ENCODE measurements around the gene VPS37C.
"Not testable (repeated sequence)": the region's sequence is repeated elsewhere in the genome, so short reads cannot be mapped to it uniquely, and the experiment has no call there.

VPS37C gene

DNA sequence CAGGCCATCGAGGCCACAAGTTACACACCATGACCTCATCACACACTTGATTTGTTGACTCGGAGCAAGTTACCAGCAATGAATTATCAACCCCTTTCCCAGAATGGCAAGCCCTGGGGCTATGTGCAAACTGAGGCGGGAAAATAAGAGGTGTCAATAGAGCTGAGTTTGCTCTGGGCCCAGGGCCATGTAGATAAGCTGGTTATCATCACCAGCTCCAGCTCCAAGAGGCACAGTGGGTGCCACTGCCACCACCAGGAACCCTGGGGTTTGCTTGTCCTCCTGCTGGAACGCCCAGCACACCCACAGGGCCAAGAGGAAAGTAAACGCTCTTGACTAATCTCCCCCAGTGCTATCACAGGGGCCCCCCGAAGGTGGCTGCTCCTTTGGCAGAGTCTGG lies 13.0 kb upstream of the VPS37C start:
- DNase-seq: no peak

DNA sequence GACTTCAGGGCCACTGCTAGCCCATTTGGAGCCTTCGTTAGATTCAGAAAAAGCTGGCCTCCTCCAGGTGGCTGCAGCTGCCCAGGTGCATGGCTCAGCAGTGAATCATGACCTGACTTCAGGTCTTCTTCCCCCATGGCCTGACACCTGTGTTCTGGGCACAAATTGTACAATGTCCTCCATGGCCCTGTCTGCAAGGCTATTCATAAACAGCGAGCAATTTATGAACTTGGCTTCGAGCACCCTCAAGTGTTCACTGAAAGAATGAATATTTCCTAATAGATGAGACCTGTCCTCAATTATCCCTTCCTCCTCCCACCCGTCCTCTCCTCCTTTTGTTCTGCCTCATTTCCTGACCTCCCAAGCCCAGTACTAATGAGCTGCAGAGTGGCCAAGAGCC lies 12.2 kb upstream of the VPS37C start:
- no peak for DNase-seq

DNA sequence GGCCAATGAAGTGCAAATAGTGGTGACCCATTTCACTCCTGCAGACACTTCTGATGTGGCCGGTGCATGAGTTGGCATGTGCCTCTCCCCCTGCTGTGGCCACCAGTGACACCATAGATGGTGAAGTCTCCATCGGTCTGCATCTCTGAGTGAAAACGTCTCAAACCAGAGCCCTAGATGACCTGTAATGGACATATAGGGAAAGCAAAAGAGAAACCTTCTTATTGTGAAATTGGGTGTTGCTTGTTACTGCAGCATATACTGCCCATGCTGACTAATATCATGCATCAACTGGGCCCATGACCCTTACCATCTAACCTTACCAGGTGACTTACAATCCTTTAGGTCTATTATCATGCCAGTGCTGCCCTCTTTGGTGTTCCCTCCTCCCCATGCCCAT lies 11.7 kb upstream of the VPS37C start:
- DNase-seq: no peak

DNA sequence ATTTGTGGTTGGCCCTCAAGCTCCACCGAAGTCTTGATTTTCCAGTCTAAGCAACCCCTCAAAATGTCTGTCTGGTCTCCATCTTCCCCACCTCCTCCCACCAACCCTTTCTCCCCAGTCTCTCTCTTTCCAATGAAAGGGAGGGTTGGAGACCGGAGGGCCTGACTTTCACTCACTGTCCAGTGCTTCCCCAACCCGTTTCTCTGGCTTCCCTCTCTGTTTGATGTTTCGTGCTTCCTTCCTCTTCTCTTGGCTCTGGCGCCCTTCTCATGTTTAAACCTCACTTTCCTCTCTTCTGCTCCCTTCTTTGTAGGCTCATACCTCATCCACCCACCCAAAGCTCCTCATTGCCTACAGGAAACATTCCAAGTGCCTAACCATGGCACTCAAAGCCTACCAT lies 11.1 kb upstream of the VPS37C start:
- no peak for DNase-seq

DNA sequence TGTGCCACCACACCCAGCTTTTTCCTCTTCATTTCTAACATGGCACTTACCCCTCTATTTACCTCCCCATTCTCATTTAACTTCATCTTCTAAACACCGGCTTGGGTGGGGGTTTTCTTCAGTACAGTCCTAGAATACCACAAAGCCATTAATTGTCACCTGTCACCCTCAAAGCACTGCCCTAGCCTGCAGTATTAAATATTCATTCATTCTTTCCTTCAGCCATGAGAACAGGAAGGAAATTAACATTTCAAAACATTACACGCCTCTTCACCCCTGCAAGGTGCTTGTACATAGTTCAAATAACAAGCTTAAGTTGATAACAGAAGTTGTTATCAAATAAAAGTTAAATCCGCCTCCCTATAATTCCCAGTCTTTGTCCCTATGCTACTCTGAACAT lies 10.7 kb upstream of the VPS37C start:
- no peak for DNase-seq

DNA sequence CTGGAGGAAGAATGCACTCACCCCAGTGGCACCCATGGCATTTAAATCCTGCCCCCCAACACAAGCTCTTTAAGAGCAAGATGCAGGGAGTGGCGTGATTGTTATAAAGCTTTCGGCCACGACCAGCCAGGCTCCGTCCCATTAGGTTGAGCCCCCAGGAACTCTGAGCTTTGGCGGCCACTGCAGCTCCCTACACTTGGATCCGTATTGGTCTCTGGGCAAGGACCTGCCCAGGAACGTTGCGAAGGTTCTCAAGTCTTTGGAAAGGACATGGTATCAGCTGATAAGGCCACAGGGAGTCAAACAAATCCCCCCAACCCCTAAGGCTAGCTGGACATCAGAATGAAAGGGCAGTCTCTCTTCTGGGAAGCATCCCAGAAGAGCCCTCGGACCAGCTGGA lies 9.3 kb upstream of the VPS37C start:
- no peak for DNase-seq

DNA sequence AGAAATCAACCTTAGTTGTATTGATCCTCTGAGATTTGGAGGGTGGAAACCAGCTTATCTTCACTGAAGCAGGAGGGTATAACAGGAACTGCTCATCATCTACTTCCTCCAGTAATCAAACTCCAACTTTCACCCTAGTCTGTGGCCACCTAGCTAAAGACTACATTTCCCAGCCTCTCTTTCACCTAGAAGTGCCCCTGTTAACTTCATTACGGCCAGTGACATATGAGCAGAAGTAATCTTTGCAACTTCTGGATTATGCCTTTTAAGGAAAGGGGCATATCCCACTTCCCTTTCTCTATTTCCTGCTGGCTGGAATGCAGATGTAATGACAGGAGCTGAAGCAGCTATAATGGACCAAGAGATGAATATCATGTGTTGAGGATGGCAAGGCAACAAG lies 7.6 kb upstream of the VPS37C start:
- DNase-seq: no peak

DNA sequence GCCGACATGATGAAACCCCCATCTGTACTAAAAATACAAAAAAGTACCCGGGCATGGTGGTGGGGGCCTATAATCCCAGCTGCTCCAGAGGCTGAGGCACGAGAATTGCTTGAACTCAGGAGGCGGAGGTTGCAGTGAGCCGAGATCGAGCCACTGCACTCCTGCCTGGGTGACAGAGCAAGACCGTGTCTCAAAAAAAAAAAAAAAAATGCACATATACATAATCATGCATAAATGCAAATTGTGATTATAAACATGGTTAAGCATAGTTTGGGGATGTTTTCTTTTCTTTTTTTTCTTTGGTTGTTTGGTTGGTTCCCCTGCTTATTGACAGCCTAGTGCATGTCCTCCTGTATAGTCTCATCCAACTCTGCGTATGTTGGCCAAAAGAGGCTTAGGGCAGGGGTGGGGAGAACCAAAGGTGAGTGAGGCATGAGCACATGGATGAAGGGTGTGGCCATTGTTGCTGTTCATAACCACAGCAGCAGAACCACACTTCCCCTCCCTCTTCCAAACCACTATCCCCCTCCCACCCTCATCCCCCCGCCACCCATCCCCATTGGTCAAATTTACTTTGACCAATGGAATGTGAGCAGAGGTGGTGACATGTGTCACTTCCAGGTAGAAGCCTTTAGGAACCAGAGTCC lies 6.9 kb upstream of the VPS37C start:
- no peak for DNase-seq

DNA sequence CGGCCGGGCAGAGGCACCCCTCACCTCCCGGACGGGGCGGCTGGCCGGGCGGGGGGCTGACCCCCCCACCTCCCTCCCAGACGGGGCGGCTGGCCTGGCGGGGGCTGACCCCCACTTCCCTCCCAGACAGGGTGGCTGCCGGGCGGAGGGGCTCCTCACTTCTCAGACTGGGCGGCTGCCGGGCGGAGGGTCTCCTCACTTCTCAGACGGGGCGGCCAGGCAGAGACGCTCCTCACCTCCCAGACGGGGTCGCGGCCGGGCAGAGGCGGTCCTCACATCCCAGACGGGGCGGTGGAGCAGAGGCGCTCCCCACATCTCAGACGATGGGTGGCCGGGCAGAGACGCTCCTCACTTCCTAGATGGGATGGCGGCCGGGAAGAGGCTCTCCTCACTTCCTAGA lies 5.1 kb upstream of the VPS37C start:
- not testable (repeated sequence) for DNase-seq

DNA sequence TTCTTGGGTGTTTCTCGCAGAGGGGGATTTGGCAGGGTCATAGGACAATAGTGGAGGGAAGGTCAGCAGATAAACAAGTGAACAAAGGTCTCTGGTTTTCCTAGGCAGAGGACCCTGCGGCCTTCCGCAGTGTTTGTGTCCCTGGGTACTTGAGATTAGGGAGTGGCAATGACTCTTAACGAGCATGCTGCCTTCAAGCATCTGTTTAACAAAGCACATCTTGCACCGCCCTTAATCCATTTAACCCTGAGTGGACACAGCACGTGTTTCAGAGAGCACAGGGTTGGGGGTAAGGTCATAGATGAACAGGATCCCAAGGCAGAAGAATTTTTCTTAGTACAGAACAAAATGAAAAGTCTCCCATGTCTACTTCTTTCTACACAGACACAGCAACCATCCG lies 4.6 kb upstream of the VPS37C start:
- DNase-seq: not testable (repeated sequence)

DNA sequence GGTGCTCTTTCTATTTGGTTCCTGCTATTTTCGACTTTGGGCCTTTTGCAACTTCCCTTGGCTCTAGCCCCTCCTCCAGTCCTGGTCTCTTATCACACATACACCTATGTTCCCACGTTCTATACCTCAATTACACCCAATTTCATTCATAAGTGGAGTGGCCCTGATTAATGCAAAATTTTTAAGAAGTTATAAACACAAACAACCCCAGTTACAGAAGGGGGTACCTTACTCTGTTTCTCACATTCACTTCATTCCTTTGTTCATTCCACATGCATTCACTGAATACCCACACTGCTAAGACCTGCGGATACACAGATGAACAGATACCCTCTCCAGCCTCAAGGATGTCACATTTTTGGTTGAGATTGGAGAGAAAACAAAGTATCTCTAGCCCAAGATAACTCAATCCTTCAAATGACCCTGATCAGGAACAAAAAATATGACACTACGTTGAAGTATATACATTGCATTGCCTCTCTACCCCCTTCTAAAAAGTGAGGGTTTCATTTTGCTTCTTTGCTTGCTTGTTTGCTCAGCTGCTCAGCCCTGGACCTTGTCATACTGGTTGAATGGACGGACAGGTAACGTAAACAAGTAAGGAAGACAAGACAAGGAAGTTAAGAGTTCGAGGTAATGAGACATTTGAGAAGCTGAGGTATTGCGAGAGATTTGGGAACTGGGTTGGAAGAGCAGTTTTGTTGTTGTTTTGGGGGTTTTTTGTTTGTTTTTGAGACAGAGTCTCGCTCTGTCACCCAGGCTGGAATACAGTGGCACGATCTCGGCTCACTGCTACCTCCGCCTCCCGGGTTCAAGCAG lies 3.6 kb upstream of the VPS37C start:
- DNase-seq: peak in 1 of 5 experiments; percentile 7

DNA sequence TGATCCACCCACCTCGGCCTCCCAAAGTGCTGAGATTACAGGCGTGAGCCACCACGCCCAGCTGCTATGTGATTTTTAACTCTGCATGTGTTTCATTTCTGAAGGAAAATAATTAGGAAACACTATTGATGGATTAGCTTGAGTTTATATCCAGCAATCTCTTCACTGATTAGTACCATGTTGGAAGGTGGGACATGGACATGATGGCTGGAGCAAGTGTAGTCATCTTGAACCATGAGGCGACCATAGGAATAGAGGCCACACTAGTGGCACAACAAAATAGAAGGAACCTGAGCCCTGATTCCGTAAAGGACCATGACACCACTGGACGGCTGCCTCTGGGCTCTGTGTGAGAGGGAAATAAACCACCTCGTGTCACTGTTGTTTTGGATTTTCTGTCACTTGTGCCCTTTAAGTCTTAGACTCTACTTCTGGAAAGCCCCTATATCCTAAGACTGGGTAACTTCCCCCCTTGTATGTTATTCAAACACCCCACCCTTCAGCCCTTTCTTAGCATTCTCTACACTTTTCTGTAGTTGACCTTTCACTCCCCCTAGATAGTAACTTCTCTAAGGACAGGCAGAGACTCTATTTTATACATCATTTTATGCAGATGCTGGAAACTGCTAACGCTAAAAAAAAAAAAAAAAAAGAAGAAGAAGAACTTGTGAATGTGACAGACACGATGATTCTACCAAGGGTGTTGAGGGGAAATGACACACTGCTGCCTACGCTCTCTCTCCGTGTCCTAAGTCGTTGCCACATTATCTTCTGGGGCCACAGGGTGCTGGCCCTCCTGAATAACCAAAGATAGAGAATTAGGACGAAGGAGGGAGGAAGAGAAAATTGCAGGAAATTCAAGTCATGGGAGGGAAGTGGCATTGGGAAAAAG lies 2.7 kb upstream of the VPS37C start:
- DNase-seq: peak in 1 of 5 experiments; percentile 34

DNA sequence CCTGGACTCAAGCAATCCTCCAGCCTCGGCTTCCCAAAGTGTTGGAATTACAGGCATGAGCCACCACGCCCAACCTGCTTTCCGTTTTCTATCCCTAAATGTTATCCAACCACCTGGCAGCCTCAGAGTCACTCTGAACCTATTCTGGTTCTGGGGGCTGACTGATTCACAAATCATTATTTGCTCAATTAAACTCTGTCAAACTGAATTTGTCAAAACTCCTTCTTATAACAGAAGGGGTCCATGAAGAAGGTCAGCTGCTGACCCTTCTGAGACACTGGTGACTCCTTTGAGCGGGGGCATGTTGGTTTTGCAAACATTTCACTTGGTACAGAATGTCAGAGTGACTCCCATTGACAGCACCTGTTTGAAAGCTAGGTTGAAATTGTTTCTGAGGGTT lies 1.8 kb upstream of the VPS37C start:
- no peak for DNase-seq

DNA sequence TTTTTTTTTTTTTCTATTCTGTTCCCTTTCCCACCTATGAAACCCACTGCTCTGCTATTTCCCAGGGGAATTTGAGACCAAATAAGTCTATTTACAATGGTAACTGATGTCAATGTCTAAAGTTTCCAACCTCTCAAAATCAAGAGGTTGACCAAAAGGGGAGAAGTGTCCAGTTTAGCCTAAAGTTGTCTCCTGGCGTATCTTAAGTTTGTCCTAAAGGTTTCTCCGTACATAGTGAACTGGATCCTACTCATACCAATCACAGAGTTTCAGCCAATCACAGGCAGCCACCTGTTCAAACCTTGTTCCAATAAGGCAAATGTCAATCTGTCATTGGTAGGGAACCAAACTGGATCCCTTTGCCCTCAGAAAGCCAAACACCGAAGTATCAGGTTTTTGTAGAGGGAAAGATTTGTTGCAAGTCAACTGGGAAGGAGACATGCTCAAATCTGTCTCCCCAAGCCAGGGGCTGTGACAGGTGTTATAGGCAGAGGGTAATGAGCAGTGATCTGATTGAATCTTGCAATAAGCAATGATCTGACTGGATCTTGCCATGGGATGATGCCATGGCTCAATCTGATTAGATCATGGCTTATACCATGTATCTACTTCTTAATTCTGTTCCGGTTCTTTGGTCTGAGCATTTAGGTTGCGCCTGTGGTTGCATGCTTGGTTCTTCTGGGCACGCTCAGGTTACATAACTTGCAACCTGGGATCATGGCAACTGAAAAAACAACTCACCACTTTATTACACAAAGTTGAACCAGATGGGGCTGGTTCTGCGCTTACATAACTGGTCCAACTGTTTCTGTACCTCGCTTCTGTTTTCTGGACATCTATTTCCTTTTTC lies 1.1 kb upstream of the VPS37C start:
- DNase-seq: peak in 1 of 5 experiments; percentile 44

DNA sequence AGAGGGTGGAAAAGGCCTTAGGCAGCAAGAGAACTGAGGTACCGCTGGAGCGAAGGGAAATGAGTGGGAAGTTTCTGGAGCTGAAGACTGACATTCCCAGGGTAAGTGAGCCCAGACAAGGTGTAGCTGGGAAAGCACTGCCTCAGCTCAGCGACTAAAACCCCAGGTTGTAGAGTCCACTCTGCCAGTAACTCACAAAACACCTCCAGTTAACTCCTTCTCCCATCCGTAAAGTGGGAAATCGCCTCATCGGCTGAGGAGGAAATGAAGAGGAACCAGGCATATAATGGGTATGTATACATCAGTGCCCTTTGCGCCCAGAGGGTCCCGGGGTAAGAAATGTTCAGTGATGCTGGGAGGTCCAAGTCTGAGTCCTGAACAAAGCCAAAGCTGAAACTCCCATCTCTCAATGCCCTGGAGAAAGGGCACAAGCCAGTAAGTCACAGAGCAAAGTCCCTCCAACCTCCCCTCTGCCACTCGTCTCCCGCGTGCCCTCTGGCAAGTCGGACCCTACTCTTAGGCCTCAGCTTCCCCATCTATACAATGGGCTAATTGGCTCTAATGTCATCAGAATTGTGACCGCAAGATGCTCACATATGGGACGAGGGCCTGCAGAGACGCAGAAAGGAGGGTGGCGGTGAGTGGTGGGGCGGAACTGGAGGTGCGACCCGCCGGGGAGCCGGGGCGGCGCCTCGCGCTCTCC lies 588 bp downstream of the VPS37C start:
- no peak for DNase-seq

DNA sequence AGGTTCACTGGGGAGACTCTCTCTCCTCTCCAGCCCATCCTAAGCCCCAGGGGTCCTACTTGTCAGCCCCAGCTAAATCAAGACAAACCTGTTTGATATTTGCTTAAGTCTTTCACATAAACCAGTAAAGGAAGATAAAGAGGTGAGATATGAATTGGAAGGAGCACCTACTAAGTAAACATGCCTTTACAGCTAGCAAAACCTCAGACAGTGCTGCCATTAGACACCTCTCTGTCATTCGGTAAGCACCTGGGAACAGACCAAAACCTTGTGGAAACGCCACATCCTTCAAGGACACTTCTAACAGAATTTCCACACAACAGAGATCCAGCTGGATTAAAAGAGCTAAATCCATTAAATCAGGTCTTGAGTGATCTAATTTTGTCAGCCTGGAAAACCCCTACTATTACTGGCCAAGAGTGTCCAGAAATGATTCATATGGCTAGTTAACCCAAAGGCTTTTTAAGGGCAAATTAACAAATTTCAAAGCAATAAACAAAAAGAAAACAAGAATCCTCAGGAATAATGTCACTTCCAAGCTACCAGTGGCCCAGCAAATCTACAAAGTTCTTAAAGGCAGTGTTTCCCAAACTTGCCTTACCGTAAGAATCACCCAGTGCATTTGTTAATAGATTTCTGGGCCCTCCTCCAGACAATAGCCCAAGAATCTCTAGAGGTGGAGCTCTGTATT lies 2.4 kb downstream of the VPS37C start:
- peak in 1 of 5 experiments; percentile 24 for DNase-seq

DNA sequence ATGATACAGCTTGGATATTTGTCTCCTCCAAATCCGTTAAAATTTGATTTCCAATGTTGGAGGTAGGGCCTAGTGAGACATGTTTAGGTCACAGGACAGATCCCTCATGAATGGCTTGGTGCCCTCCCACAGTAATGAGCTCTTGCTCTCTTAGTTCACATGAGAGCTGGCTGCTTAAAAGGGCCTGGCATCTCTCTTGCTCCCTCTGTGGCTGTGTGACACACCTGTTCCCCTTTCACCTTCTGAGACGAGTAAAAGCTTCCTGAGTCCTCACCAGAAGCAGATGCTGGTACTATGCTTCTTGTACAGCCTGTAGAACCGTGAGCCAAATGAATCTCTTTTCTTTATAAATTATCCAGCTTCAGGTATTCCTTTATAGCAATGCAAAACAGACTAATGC lies 3.5 kb downstream of the VPS37C start:
- DNase-seq: no peak

DNA sequence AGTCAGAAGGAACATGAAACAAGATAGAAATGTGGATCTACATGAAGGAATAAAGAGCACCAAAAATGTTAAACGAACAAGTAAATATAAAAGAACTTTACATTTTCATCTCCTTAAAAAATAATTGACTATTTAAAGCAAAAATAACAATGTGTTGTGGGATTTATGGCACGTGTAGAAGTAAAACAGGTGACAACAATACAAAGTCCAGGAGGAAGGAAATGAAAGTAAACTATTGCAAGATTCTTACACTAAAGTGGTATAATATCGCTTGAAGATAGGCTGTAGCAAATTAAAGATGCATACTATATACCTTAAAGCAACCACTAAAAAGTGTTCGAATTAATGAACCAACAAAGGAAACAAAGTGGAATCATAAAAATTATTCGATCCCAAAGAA lies 5.5 kb downstream of the VPS37C start:
- DNase-seq: no peak

DNA sequence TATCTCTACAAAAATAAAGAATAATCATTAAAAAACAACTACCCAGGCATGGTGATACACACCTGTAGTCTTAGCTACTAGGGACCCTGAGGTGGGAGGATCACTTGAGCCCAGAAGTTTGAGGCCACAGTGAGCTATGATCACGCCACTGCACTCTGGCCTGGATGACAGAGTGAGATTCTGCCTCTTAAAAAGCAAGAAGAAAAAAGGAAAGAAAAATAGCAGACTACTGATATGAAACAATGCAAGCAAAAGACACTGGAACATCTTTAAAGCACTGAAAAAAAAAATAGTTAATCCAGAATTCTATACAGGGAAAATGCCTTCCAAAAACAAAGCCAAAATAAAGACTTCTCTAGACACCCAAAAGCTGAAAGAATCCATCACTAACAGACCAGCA lies 5.9 kb downstream of the VPS37C start:
- DNase-seq: no peak

DNA sequence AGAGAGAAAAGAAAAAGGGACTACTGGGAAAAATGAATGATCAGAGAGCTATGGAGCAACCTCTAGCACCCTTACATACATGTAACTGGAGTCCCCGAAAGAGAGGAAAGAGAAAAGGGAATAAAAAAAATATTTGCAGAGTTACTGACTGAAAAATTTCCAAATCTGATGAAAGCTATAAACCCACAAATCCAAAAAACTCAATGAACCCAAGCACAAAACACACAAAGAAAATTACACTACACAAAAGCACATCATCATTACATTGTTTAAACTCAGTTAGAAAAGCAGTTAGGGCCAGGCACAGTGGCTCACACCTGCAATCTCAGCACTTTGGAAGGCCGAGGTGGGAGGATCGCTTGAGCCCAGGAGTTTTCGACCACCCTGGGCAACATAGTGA lies 6.7 kb downstream of the VPS37C start:
- DNase-seq: no peak

DNA sequence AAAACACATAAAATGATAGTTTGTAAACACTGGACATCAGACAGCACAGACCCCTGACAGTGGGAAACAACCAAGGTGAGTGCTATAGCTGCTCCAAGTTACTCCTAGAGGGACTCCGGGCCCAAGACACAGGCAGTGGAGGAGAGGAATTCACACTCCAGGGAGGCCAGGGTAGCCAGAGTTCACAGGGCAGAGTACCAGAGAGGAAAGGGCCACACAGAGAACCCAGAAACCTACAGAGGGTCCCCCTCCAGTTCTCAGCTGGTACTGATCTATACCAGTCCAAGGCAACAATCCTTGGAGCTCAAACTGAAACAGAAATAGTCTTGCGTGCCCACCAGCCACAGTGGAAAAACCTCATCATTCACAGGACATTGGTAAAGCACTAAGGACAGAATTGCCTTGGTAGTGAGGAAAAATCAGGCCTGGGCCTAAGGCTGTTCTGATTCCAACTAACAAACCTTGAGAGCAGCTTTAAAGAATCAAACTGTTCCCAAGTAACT lies 7.6 kb downstream of the VPS37C start:
- DNase-seq: no peak

All from T-helper 2 cell (primary cell).